Measurements from ENCODE around the gene LRRC9.

Gene LRRC9

DNA sequence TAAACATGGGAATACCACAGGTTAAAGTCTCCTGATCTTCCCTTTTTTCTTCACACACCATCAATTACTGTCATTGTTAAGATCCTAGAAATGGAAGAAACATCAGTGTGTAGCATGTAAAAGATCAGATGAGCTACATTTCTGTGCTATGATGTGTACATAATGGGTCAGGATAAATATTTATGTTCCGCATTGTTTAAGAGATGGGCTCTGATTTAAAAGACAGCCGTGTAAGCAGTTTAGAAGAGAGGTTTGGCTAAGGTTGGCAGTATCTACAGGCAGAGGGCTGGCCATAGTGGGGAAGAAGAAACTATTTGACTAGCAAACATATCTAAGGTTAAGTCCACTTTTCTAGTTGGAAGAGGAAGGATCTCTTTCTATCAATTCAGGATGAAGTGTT is 49.4 kb downstream of the LRRC9 start:
- peak; percentile 4 for DNase-seq (ENCODE audit: low read depth)
- no peak overlapping the region for H3K4me3 ChIP-seq (ENCODE audit: low read depth, low read length)
- in situ Hi-C loops (cut with HindIII; ENCODE audit: low sequenced_read_pairs) = loop anchor here (5.0 kb wide), 1 partner anchor 183 kb away; no protein-coding TSS in a partner anchor
- TF ChIP-seq, protein P1, sequence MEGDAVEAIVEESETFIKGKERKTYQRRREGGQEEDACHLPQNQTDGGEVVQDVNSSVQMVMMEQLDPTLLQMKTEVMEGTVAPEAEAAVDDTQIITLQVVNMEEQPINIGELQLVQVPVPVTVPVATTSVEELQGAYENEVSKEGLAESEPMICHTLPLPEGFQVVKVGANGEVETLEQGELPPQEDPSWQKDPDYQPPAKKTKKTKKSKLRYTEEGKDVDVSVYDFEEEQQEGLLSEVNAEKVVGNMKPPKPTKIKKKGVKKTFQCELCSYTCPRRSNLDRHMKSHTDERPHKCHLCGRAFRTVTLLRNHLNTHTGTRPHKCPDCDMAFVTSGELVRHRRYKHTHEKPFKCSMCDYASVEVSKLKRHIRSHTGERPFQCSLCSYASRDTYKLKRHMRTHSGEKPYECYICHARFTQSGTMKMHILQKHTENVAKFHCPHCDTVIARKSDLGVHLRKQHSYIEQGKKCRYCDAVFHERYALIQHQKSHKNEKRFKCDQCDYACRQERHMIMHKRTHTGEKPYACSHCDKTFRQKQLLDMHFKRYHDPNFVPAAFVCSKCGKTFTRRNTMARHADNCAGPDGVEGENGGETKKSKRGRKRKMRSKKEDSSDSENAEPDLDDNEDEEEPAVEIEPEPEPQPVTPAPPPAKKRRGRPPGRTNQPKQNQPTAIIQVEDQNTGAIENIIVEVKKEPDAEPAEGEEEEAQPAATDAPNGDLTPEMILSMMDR (IDR thresholded peaks at IDR 0.05; ENCODE audit: low read depth, low read length, missing control alignments) = no peak

DNA sequence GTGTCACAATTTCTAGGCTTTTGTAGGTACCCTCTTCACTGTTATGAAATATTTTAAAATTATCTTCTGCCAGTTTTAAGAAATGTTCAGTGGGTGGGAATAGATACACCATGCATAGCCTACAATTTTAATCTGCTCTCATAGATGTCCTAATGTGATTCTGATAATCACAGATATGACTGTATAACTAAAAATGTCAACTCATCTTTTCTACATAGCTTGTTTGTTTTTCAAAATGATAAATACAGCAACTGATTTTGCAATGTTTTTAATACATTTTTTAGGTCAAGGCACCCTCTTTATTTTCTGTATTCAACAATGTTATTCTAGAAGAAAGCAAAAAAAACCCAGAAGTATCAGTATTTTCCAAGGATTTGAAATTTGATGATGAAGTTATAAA is 61.6 kb downstream of the LRRC9 start:
- no peak for DNase-seq (ENCODE audit: low read depth)
- no peak overlapping the region for H3K4me3 ChIP-seq (ENCODE audit: low read depth, low read length)
- in situ Hi-C loops (cut with HindIII; ENCODE audit: low sequenced_read_pairs) = no loop called here
- TF ChIP-seq, protein P1 (IDR thresholded peaks at IDR 0.05; ENCODE audit: low read depth, low read length, missing control alignments) = no peak

DNA sequence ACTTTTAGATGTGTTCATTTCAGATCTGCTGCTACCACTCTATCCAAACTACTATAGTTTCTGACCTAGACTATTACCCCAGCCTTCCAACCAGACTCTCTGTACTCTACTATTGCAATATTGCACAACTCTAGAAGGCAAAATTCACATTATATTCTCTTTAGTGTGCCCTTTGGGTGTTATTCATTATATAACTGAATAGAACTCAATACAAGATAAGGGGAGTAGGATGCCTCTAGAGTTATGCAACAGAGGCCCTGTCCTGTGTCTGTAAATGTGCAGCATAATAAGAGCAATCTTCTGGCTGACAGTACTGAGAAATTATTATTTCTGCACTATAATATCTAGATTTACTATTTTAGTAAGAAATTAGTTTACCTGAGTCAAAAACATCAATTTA is 63.1 kb downstream of the LRRC9 start:
- TF ChIP-seq, protein P1 (IDR thresholded peaks at IDR 0.05; ENCODE audit: low read depth, low read length, missing control alignments) = no peak
- DNase-seq (ENCODE audit: low read depth) = no peak
- in situ Hi-C loops (cut with HindIII; ENCODE audit: low sequenced_read_pairs) = no loop called here
- H3K4me3 ChIP-seq (ENCODE audit: low read depth, low read length) = no peak overlapping the region

DNA sequence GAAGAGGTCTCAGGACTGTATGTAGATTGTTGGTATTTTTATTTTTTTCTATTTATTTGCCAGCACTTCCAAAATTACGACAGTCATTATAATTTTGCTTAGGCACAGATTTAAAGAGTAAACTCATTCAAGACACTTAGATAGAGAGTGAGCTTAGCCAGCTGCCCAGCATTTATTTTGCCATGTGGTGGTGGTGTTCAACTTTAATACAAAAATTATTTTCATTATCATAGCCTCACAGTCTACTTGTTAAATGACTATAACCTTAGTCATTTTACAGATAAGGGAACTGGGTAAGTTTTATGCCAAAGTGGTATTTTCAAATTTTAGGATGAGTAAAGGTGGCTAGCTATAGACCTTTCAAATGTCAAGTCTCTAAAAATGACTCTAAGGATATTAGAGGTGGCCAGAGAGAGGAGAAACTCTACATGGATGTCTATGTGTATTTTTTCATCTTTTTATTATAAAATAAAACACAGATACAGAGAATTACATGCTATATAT is 66.7 kb downstream of the LRRC9 start:
- in situ Hi-C loops (cut with HindIII; ENCODE audit: low sequenced_read_pairs) = no loop called here
- no peak overlapping the region for H3K4me3 ChIP-seq (ENCODE audit: low read depth, low read length)
- no peak for DNase-seq (ENCODE audit: low read depth)
- TF ChIP-seq, protein P1 (IDR thresholded peaks at IDR 0.05; ENCODE audit: low read depth, low read length, missing control alignments) = no peak

DNA sequence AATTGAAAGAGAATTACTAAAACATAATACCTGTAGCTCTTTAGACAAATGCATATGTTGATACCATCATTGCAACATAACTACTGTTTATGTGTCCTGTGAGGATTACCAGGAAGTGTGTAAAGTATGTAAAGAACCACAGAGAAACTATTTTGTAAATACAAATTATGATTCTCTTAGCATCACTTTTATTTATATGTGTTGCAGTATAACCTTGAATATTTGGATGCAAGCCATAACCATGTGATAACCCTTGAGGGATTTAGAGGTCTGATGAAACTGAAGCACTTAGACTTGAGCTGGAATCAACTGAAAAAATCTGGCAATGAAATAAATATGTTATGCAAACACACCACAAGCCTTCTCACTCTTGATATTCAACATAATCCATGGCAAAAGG is 77.5 kb downstream of the LRRC9 start:
- no peak for DNase-seq (ENCODE audit: low read depth)
- in situ Hi-C loops (cut with HindIII; ENCODE audit: low sequenced_read_pairs) = no loop called here
- H3K4me3 ChIP-seq (ENCODE audit: low read depth, low read length) = no peak overlapping the region
- TF ChIP-seq, protein P1 (IDR thresholded peaks at IDR 0.05; ENCODE audit: low read depth, low read length, missing control alignments) = no peak

DNA sequence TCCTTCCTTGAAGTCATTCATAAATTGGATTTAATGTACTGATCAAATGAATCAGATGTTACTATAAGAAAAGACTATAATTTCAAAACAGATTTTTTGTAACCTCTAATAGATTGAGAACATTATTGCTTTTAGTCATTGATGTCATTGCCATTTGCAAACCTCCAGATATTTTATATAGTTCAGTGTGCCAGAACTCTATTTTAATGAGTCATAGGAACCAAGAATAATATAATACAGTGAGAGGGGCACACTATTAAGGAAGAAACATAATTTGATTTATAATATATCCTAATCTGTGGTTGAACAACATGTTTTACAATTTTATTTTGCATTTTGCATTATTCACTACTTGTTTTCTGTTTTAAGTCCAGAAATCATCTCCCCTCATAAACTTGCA is 78.0 kb downstream of the LRRC9 start:
- DNase-seq (ENCODE audit: low read depth) = no peak
- TF ChIP-seq, protein P1 (IDR thresholded peaks at IDR 0.05; ENCODE audit: low read depth, low read length, missing control alignments) = no peak
- no peak overlapping the region for H3K4me3 ChIP-seq (ENCODE audit: low read depth, low read length)
- in situ Hi-C loops (cut with HindIII; ENCODE audit: low sequenced_read_pairs) = no loop called here

DNA sequence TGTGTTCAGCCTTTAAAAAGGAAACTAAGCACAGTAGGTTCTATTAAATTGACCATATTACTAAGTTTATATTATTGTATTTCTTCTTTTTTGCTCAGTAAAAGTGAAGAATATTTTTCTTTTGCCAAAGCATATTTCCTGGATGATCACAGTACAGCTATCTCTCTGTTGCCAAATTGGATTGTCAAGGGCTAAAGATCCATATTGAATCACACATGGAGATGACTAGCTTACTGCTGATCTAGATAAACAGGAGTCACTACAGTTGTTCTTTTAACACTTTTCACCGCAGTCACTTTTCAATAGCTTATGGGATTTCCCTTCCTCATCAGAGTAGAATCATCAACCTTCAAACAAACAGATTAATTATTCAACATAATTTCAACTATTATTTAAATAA is 78.6 kb downstream of the LRRC9 start:
- TF ChIP-seq, protein P1 (IDR thresholded peaks at IDR 0.05; ENCODE audit: low read depth, low read length, missing control alignments) = no peak
- in situ Hi-C loops (cut with HindIII; ENCODE audit: low sequenced_read_pairs) = no loop called here
- no peak overlapping the region for H3K4me3 ChIP-seq (ENCODE audit: low read depth, low read length)
- DNase-seq (ENCODE audit: low read depth) = no peak

Measured in astrocyte of the cerebellum (primary cell).